Liver (tissue), 9 donors: ENCODE measurements around the gene PAPOLB. TPM values are rescaled to one million over a fixed set of nuclear protein-coding genes. Genes with fewer than 3 reads are reported as not detected.

Source experiments
- DNase-seq: peaks from one replicate; pipeline ENCODE4 v3.0.0-alpha.2; 2017; ENCODE audit warnings: low spot score
- H3K27ac ChIP-seq, 2 donors: one replicate each; pipeline ENCODE4 v1.7.0; 2013; ENCODE audit warnings: inconsistent platforms in 2 of 2, low read length in 2 of 2, control low read depth in 1 of 2, low read depth in 1 of 2, mild to moderate bottlenecking in 1 of 2
- H3K27me3 ChIP-seq, 4 donors: one replicate each; pipeline versions ENCODE4 v1.6.1 to v1.7.0; 2013; ENCODE audit warnings: low read length in 3 of 4, inconsistent platforms in 1 of 4, mild to moderate bottlenecking in 1 of 4, moderate library complexity in 1 of 4; ENCODE audit not compliant: control insufficient read depth in 4 of 4, insufficient read depth in 4 of 4
- H3K36me3 ChIP-seq, 4 donors: one replicate each; pipeline versions ENCODE4 v1.6.1 to v1.7.0; 2013; ENCODE audit warnings: low read length in 3 of 4, mild to moderate bottlenecking in 3 of 4, low read depth in 1 of 4, moderate library complexity in 1 of 4; ENCODE audit not compliant: control insufficient read depth in 4 of 4, insufficient read depth in 3 of 4
- H3K4me1 ChIP-seq, 4 donors: one replicate each; pipeline versions ENCODE4 v1.6.1 to v1.7.0; 2013; ENCODE audit warnings: low read length in 3 of 4, mild to moderate bottlenecking in 3 of 4, moderate library complexity in 1 of 4; ENCODE audit not compliant: control insufficient read depth in 4 of 4, insufficient read depth in 4 of 4
- H3K4me3 ChIP-seq, 3 donors: one replicate each; pipeline versions ENCODE4 v1.6.1 to v1.7.0; 2013; ENCODE audit warnings: low read length in 3 of 3, control low read depth in 1 of 3, low read depth in 1 of 3, mild to moderate bottlenecking in 1 of 3
- H3K9ac ChIP-seq, 2 donors: one replicate each; pipeline ENCODE4 v1.7.0; 2013; ENCODE audit warnings: low read length in 2 of 2, mild to moderate bottlenecking in 2 of 2, moderate library complexity in 2 of 2, control low read depth in 1 of 2, low read depth in 1 of 2
- H3K9me3 ChIP-seq, 4 donors: one replicate each; pipeline versions ENCODE4 v1.6.1 to v1.7.0; 2013; ENCODE audit warnings: low read length in 3 of 4; ENCODE audit not compliant: control insufficient read depth in 4 of 4
- ATF3 ChIP-seq: IDR thresholded peaks from 2 replicates; pipeline ENCODE4 v1.6.1; 2016; ENCODE audit warnings: antibody characterized with exemption
- CTCF ChIP-seq: fragments of 150-350 bp; IDR thresholded peaks from 2 replicates; pipeline ENCODE4 v1.5.1; 2017; ENCODE audit warnings: improper control_type of control experiment, low read depth, low read length; ENCODE audit not compliant: missing input control
- EGR1 ChIP-seq, 2 donors: IDR thresholded peaks; 2 replicates each; pipeline ENCODE4 v1.6.1; 2016 to 2018; ENCODE audit warnings: antibody characterized with exemption in 2 of 2, low read depth in 2 of 2
- FOXA1 ChIP-seq: IDR thresholded peaks from 2 replicates; pipeline ENCODE4 v1.6.1; 2016; ENCODE audit warnings: antibody characterized with exemption
- FOXA2 ChIP-seq: IDR thresholded peaks from 2 replicates; pipeline ENCODE4 v1.6.1; 2016; ENCODE audit warnings: antibody characterized with exemption
- GABPA ChIP-seq, 2 donors: IDR thresholded peaks in 1 of 2; conservative IDR thresholded peaks in 1 of 2; 2 replicates each; pipeline ENCODE4 v1.6.1; 2016; ENCODE audit warnings: antibody characterized with exemption in 2 of 2, mild to moderate bottlenecking in 1 of 2, moderate library complexity in 1 of 2
- HNF4A ChIP-seq, 2 donors: conservative IDR thresholded peaks; 2 replicates each; pipeline ENCODE4 v1.6.1; 2016; ENCODE audit warnings: antibody characterized with exemption in 2 of 2, mild to moderate bottlenecking in 2 of 2
- HNF4G ChIP-seq: IDR thresholded peaks from 2 replicates; pipeline ENCODE4 v1.6.1; 2016; ENCODE audit warnings: antibody characterized with exemption
- JUND ChIP-seq, 2 donors: IDR thresholded peaks; 2 replicates each; pipeline ENCODE4 v1.6.1; 2016; ENCODE audit warnings: antibody characterized with exemption in 2 of 2
- NR2F2 ChIP-seq: IDR thresholded peaks from 2 replicates; pipeline ENCODE4 v1.6.1; 2016; ENCODE audit warnings: antibody characterized with exemption
- RAD21 ChIP-seq, 2 donors: IDR thresholded peaks; 2 replicates each; pipeline ENCODE4 v1.6.1; 2016; ENCODE audit warnings: antibody characterized with exemption in 2 of 2, mild to moderate bottlenecking in 2 of 2
- REST ChIP-seq: IDR thresholded peaks from 2 replicates; pipeline ENCODE4 v1.6.1; 2016; ENCODE audit warnings: antibody characterized with exemption, mild to moderate bottlenecking
- RXRA ChIP-seq, 2 donors: IDR thresholded peaks; 2 replicates each; pipeline ENCODE4 v1.6.1; 2017 to 2018; ENCODE audit warnings: antibody characterized with exemption in 2 of 2, mild to moderate bottlenecking in 1 of 2
- SP1 ChIP-seq: IDR thresholded peaks from 2 replicates; pipeline ENCODE4 v1.6.1; 2018; ENCODE audit warnings: antibody characterized with exemption, mild to moderate bottlenecking
- TAF1 ChIP-seq: conservative IDR thresholded peaks from 2 replicates; pipeline ENCODE4 v1.6.1; 2016; ENCODE audit warnings: antibody characterized with exemption, mild to moderate bottlenecking
- YY1 ChIP-seq: IDR thresholded peaks from 2 replicates; pipeline ENCODE4 v1.6.1; 2016; ENCODE audit warnings: antibody characterized with exemption, mild to moderate bottlenecking
- WGBS: extraction: QIAGEN DNeasy Blood & Tissue Kit; methylation state at CpG from one replicate; pipeline ENCODE4 v1.1.7; 2013; 5-methylcytosine and 5-hydroxymethylcytosine counted together
- polyA plus RNA-seq, 2 donors: library from polyadenylated mRNA; stranded (reverse) in 1 of 2; unstranded in 1 of 2; fragments of 200-250 nt in 1 of 2; fragments of >200 nt in 1 of 2; fragmentation: Nextera tagmentation in 1 of 2; extraction: Ambion mirVana in 1 of 2; gene quantifications; one replicate each; pipeline versions ENCODE4 v1.2.1 to v1.2.3, GENCODE V29; 2013 to 2015
- total RNA-seq, 2 donors: library from RNA; depleted of rRNA; stranded (reverse); fragments of >200 nt; gene quantifications; one replicate each; pipeline ENCODE4 v1.2.3, GENCODE V29; 2014
- TF ChIP-seq, protein P1 (sequence below): IDR thresholded peaks from 2 replicates; pipeline ENCODE4 v1.6.1; 2016; ENCODE audit warnings: antibody characterized with exemption
- TF ChIP-seq, protein P2 (sequence below): IDR thresholded peaks from 2 replicates; pipeline ENCODE4 v1.6.1; 2016; ENCODE audit warnings: antibody characterized with exemption
- donor health status: healthy.
- donor health status: healthy.
- donor health status: healthy.
- donor health status: healthy.
- donor health status: healthy.

The PAPOLB gene
- total and polyA plus RNA-seq, 4 donors: 0.05 to 0.08 TPM; not detected in 2

- Histone ChIP-seq H3K4me3 (no peak overlapping the region), H3K9me3 (no peaks in the 10 kb centered on the region), H3K36me3 (no peaks in the 10 kb centered on the region), H3K27ac (no peak overlapping the region), H3K4me1 (no peaks in the 10 kb centered on the region), H3K9ac (no peak overlapping the region), H3K27me3 (no peaks in the 10 kb centered on the region)
- 71% methylated on average over 30 of the region's 30 CpGs for WGBS
- DNase-seq: no peak
- TF ChIP-seq FOXA1 (no peak), HNF4A (conservative IDR thresholded peaks at IDR 0.05) (no peak), JUND (IDR thresholded peaks at IDR 0.05) (no peak), RXRA (IDR thresholded peaks at IDR 0.05) (no peak), EGR1 (IDR thresholded peaks at IDR 0.05; ENCODE audit: low read depth in 2 of 2) (no peak), HNF4G (no peak), FOXA2 (no peak), NR2F2 (no peak), YY1 (no peak), TAF1 (no peak), SP1 (no peak)
- TF ChIP-seq, protein P1, sequence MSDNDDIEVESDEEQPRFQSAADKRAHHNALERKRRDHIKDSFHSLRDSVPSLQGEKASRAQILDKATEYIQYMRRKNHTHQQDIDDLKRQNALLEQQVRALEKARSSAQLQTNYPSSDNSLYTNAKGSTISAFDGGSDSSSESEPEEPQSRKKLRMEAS: no peak
Observed at GRCh38 chr7:4837803-4838625, 23.8 kb downstream of the PAPOLB start.

DNA sequence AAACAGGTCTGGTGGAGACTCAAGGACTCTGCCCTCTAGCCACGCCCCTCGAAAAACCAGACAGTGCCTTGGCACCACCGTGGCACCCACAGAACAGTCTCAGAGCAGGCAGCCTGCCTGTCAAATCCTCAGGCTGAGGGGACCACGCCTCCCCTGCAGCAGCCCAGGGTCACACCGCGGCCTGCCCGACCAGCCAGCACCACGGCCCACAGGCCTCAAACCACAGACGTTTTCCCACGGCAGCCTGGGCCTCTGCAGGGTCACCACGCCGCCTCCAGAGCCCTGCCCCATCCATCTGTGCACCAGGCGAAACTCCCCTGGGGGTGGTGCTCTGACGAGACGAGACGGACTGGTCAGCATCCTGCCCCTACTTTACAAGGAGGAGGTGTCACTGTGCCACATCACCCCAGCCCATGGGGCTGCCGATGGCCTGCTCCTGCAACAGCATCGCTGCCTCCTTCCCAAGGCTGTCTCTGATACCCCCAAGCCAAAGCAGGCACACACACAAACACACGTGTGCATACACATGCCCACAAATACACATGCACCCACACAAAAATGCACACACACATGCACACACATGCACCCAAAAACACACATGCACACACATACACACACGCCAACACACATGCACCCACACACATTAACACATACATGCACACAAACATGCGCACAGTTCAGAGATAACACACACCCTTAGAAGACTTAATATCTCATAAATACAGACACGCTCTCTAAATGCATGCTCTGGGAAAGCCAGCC is 24.6 kb downstream of the PAPOLB start:
- no peak for TF ChIP-seq RAD21 (IDR thresholded peaks at IDR 0.05)
- no peak for TF ChIP-seq YY1
- TF ChIP-seq EGR1 (IDR thresholded peaks at IDR 0.05; ENCODE audit: low read depth in 2 of 2): no peak
- no peak for TF ChIP-seq ATF3
- TF ChIP-seq, protein P1: no peak
- no peak for TF ChIP-seq TAF1
- no peak for TF ChIP-seq GABPA (IDR thresholded peaks at IDR 0.05 in 1 of 2, conservative IDR thresholded peaks at IDR 0.05 in 1 of 2)
- TF ChIP-seq HNF4G: no peak
- no peak for TF ChIP-seq REST
- TF ChIP-seq JUND (IDR thresholded peaks at IDR 0.05): no peak
- no peak for TF ChIP-seq FOXA1
- TF ChIP-seq RXRA (IDR thresholded peaks at IDR 0.05): no peak
- TF ChIP-seq CTCF: no peak
- TF ChIP-seq, protein P2, sequence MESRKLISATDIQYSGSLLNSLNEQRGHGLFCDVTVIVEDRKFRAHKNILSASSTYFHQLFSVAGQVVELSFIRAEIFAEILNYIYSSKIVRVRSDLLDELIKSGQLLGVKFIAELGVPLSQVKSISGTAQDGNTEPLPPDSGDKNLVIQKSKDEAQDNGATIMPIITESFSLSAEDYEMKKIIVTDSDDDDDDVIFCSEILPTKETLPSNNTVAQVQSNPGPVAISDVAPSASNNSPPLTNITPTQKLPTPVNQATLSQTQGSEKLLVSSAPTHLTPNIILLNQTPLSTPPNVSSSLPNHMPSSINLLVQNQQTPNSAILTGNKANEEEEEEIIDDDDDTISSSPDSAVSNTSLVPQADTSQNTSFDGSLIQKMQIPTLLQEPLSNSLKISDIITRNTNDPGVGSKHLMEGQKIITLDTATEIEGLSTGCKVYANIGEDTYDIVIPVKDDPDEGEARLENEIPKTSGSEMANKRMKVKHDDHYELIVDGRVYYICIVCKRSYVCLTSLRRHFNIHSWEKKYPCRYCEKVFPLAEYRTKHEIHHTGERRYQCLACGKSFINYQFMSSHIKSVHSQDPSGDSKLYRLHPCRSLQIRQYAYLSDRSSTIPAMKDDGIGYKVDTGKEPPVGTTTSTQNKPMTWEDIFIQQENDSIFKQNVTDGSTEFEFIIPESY: no peak
- no peak for TF ChIP-seq SP1
- Histone ChIP-seq H3K4me1 (no peaks in the 10 kb centered on the region), H3K27ac (no peak overlapping the region), H3K9me3 (no peaks in the 10 kb centered on the region), H3K4me3 (no peak overlapping the region), H3K27me3 (no peaks in the 10 kb centered on the region), H3K9ac (no peak overlapping the region), H3K36me3 (no peaks in the 10 kb centered on the region)
- DNase-seq: no peak
- whole genome bisulfite sequencing: 78% methylated on average over 22 of the region's 22 CpGs
